Activated CD4-positive, alpha-beta T cell treated with anti-CD3 and anti-CD28 coated beads, Interleukin-2, Interleukin-6, amounts not matched to agents 100 ng/mL and 50 ng/mL, durations not matched to agents 16 hours and 8 hours (primary cell): Measurements from ENCODE around the gene ZCCHC24.
"Not testable (repeated sequence)": the region's sequence is repeated elsewhere in the genome, so short reads cannot be mapped to it uniquely, and the experiment has no call there.

ENCODE experiments used
- DNase-seq: peaks from one replicate; pipeline ENCODE4 v3.0.0-alpha.2; 2020

ZCCHC24 gene

GRCh38 chr10:79472449-79472848, 27.0 kb upstream of the ZCCHC24 start:
- DNase-seq, result no peak

GRCh38 chr10:79471776-79472175, 26.4 kb upstream of the ZCCHC24 start:
- no peak for DNase-seq

GRCh38 chr10:79470096-79470495, 24.7 kb upstream of the ZCCHC24 start:
- DNase-seq, result no peak

- no peak for DNase-seq
Observed at GRCh38 chr10:79468841-79469585, 23.6 kb upstream of the ZCCHC24 start.

GRCh38 chr10:79468015-79468560, 22.7 kb upstream of the ZCCHC24 start:
- no peak for DNase-seq

- no peak for DNase-seq
Observed at GRCh38 chr10:79465341-79465740, 19.9 kb upstream of the ZCCHC24 start.

GRCh38 chr10:79463578-79464496, 18.4 kb upstream of the ZCCHC24 start:
- DNase-seq, result no peak

GRCh38 chr10:79460687-79461086, 15.3 kb upstream of the ZCCHC24 start:
- no peak for DNase-seq

GRCh38 chr10:79459243-79459642, 13.8 kb upstream of the ZCCHC24 start:
- DNase-seq, result no peak

GRCh38 chr10:79458483-79458882, 13.1 kb upstream of the ZCCHC24 start:
- DNase-seq, result no peak

- DNase-seq, result no peak
Observed at GRCh38 chr10:79457256-79457785, 11.9 kb upstream of the ZCCHC24 start.

GRCh38 chr10:79454259-79454658, 8.8 kb upstream of the ZCCHC24 start:
- DNase-seq, result no peak

- no peak for DNase-seq
Observed at GRCh38 chr10:79453392-79453791, 8.0 kb upstream of the ZCCHC24 start.

GRCh38 chr10:79452174-79452611, 6.8 kb upstream of the ZCCHC24 start:
- no peak for DNase-seq

- no peak for DNase-seq
Observed at GRCh38 chr10:79451046-79451699, 5.7 kb upstream of the ZCCHC24 start.

GRCh38 chr10:79449181-79450146, 4.0 kb upstream of the ZCCHC24 start:
- DNase-seq, result no peak

GRCh38 chr10:79448732-79449049, 3.3 kb upstream of the ZCCHC24 start:
- DNase-seq, result no peak

GRCh38 chr10:79447911-79448731, 2.7 kb upstream of the ZCCHC24 start:
- DNase-seq, result no peak

- not testable (repeated sequence) for DNase-seq
Observed at GRCh38 chr10:79447249-79447648, 1.8 kb upstream of the ZCCHC24 start.

GRCh38 chr10:79446758-79447084, 1.3 kb upstream of the ZCCHC24 start:
- DNase-seq, result no peak
